Stimulated activated CD8-positive, alpha-beta memory T cell treated with anti-CD3 and anti-CD28 coated beads, Interleukin-12 subunit alpha, Interleukin-12 subunit beta, amount 100 ng/mL, for 1 hour (primary cell): ENCODE measurements around the gene TMEM250.

Experiments used
- DNase-seq: peaks from one replicate; pipeline ENCODE4 v3.0.0-alpha.2; 2020; ENCODE audit warnings: low read depth

Gene TMEM250

GRCh38 chr9:136147890-136148714 is 29.4 kb upstream of the TMEM250 start:
- DNase-seq: no peak

- no peak for DNase-seq
Observed at GRCh38 chr9:136147038-136147889, 28.6 kb upstream of the TMEM250 start.

GRCh38 chr9:136146126-136147037 is 27.7 kb upstream of the TMEM250 start:
- no peak for DNase-seq

- no peak for DNase-seq
Observed at GRCh38 chr9:136145580-136145979, 26.9 kb upstream of the TMEM250 start.

- DNase-seq: no peak
Observed at GRCh38 chr9:136144450-136144849, 25.8 kb upstream of the TMEM250 start.

GRCh38 chr9:136143215-136144001 is 24.7 kb upstream of the TMEM250 start:
- DNase-seq: no peak

GRCh38 chr9:136142859-136143214 is 24.2 kb upstream of the TMEM250 start:
- no peak for DNase-seq

- DNase-seq: no peak
Observed at GRCh38 chr9:136142414-136142796, 23.7 kb upstream of the TMEM250 start.

- no peak for DNase-seq
Observed at GRCh38 chr9:136141682-136142413, 23.2 kb upstream of the TMEM250 start.

GRCh38 chr9:136140966-136141365 is 22.3 kb upstream of the TMEM250 start:
- no peak for DNase-seq

GRCh38 chr9:136140046-136140445 is 21.4 kb upstream of the TMEM250 start:
- DNase-seq: no peak

- peak; percentile 27 for DNase-seq
Observed at GRCh38 chr9:136138566-136138965, 19.9 kb upstream of the TMEM250 start.

GRCh38 chr9:136137321-136138265 is 18.9 kb upstream of the TMEM250 start:
- no peak for DNase-seq

- no peak for DNase-seq
Observed at GRCh38 chr9:136136127-136136925, 17.7 kb upstream of the TMEM250 start.

- DNase-seq: no peak
Observed at GRCh38 chr9:136135326-136136126, 16.9 kb upstream of the TMEM250 start.

- no peak for DNase-seq
Observed at GRCh38 chr9:136133959-136134484, 15.3 kb upstream of the TMEM250 start.

GRCh38 chr9:136133191-136133958 is 14.7 kb upstream of the TMEM250 start:
- no peak for DNase-seq
